Skeletal muscle tissue (tissue), 4 donors: ENCODE measurements around the gene CD69. TPM values are rescaled to one million over a fixed set of nuclear protein-coding genes. Genes with fewer than 3 reads are reported as not detected.

Experiments
- H3K27ac ChIP-seq: one replicate; pipeline ENCODE4 v1.7.0; 2013; ENCODE audit warnings: mild to moderate bottlenecking, low read depth, low read length, inconsistent platforms
- H3K27me3 ChIP-seq, 3 donors: one replicate each; pipeline ENCODE4 v1.7.0; 2013; ENCODE audit warnings: low read length in 3 of 3; ENCODE audit not compliant: control insufficient read depth in 3 of 3, insufficient read depth in 3 of 3
- H3K36me3 ChIP-seq, 3 donors: one replicate each; pipeline ENCODE4 v1.7.0; 2013; ENCODE audit warnings: low read length in 3 of 3; ENCODE audit not compliant: control insufficient read depth in 3 of 3, insufficient read depth in 3 of 3
- H3K4me1 ChIP-seq, 3 donors: one replicate each; pipeline ENCODE4 v1.7.0; 2013; ENCODE audit warnings: low read length in 3 of 3, mild to moderate bottlenecking in 3 of 3; ENCODE audit not compliant: control insufficient read depth in 3 of 3, insufficient read depth in 3 of 3
- H3K4me3 ChIP-seq, 3 donors: one replicate each; pipeline ENCODE4 v1.7.0; 2013; ENCODE audit warnings: low read length in 3 of 3
- H3K9ac ChIP-seq, 3 donors: one replicate each; pipeline ENCODE4 v1.7.0; 2013; ENCODE audit warnings: low read length in 3 of 3, mild to moderate bottlenecking in 3 of 3, moderate library complexity in 2 of 3, low read depth in 1 of 3
- H3K9me3 ChIP-seq, 3 donors: one replicate each; pipeline ENCODE4 v1.7.0; 2013; ENCODE audit warnings: low read length in 3 of 3; ENCODE audit not compliant: control insufficient read depth in 3 of 3
- total RNA-seq: library from RNA; depleted of rRNA; stranded (reverse); fragments of >200 nt; gene quantifications from one replicate; pipeline ENCODE4 v1.2.3, GENCODE V29; 2014
- donor health status: Osteomylitis.

The CD69 gene
- total RNA-seq: 8.4 TPM

- no peak within 1 kb of the TSS for H3K9ac ChIP-seq
- no peak within 1 kb of the TSS for H3K4me3 ChIP-seq
- H3K4me1 ChIP-seq: no peaks in the 10 kb centered on the region
- H3K36me3 ChIP-seq: no peaks in the 10 kb centered on the region
- no peak within 1 kb of the TSS for H3K27ac ChIP-seq
- no peaks in the 10 kb centered on the region for H3K27me3 ChIP-seq
- H3K9me3 ChIP-seq: no peaks in the 10 kb centered on the region
These were observed at the start of gene CD69 for GRCh38 chr12:9760699-9761418. Gene CD69 (minus strand): TSS chr12:9760901. CDS start chr12:9760820, 81 bp downstream.

- Histone ChIP-seq H3K36me3 (no peaks in the 10 kb centered on the region), H3K4me1 (peaks cover 0 to 4% (median 4%) of the 10 kb centered on the region in 3 donors), H3K9ac (no peak overlapping the region), H3K27ac (no peak overlapping the region), H3K4me3 (no peak overlapping the region), H3K9me3 (no peaks in the 10 kb centered on the region), H3K27me3 (no peaks in the 10 kb centered on the region)
These were observed 49.2 kb upstream of the CD69 start for GRCh38 chr12:9809866-9810265.

- no peak overlapping the region for H3K27ac ChIP-seq
- no peak overlapping the region for H3K9ac ChIP-seq
- no peaks in the 10 kb centered on the region for H3K27me3 ChIP-seq
- H3K36me3 ChIP-seq: no peaks in the 10 kb centered on the region
- H3K9me3 ChIP-seq: no peaks in the 10 kb centered on the region
- peaks cover 0 to 4% (median 4%) of the 10 kb centered on the region in 3 donors for H3K4me1 ChIP-seq
- H3K4me3 ChIP-seq: no peak overlapping the region
These were observed 48.6 kb upstream of the CD69 start for GRCh38 chr12:9809338-9809737.

GRCh38 chr12:9808504-9808903 lies 47.8 kb upstream of the CD69 start:
- Histone ChIP-seq H3K36me3 (no peaks in the 10 kb centered on the region), H3K4me3 (no peak overlapping the region), H3K27ac (no peak overlapping the region), H3K9me3 (no peaks in the 10 kb centered on the region), H3K27me3 (no peaks in the 10 kb centered on the region), H3K4me1 (peaks cover 0 to 4% (median 0%) of the 10 kb centered on the region in 3 donors), H3K9ac (no peak overlapping the region)

GRCh38 chr12:9806714-9807113 lies 46.0 kb upstream of the CD69 start:
- H3K27me3 ChIP-seq: no peaks in the 10 kb centered on the region
- no peak overlapping the region for H3K9ac ChIP-seq
- peaks cover 0 to 4% (median 0%) of the 10 kb centered on the region in 3 donors for H3K4me1 ChIP-seq
- no peaks in the 10 kb centered on the region for H3K36me3 ChIP-seq
- no peak overlapping the region for H3K4me3 ChIP-seq
- no peaks in the 10 kb centered on the region for H3K9me3 ChIP-seq
- peak overlapping the region; percentile 33 for H3K27ac ChIP-seq

- H3K36me3 ChIP-seq: no peaks in the 10 kb centered on the region
- peaks cover 0 to 4% (median 0%) of the 10 kb centered on the region in 3 donors for H3K4me1 ChIP-seq
- H3K27me3 ChIP-seq: no peaks in the 10 kb centered on the region
- H3K9me3 ChIP-seq: no peaks in the 10 kb centered on the region
- H3K27ac ChIP-seq: no peak overlapping the region
- H3K4me3 ChIP-seq: no peak overlapping the region
- no peak overlapping the region for H3K9ac ChIP-seq
These were observed 45.2 kb upstream of the CD69 start for GRCh38 chr12:9805883-9806282.

GRCh38 chr12:9799961-9800360 lies 39.3 kb upstream of the CD69 start:
- Histone ChIP-seq H3K27me3 (no peaks in the 10 kb centered on the region), H3K4me1 (no peaks in the 10 kb centered on the region), H3K9ac (no peak overlapping the region), H3K4me3 (no peak overlapping the region), H3K9me3 (no peaks in the 10 kb centered on the region), H3K36me3 (no peaks in the 10 kb centered on the region), H3K27ac (no peak overlapping the region)

GRCh38 chr12:9797722-9798619 lies 37.3 kb upstream of the CD69 start:
- H3K4me3 ChIP-seq: no peak overlapping the region
- H3K27me3 ChIP-seq: no peaks in the 10 kb centered on the region
- no peaks in the 10 kb centered on the region for H3K36me3 ChIP-seq
- H3K27ac ChIP-seq: no peak overlapping the region
- H3K4me1 ChIP-seq: no peaks in the 10 kb centered on the region
- no peak overlapping the region for H3K9ac ChIP-seq
- no peaks in the 10 kb centered on the region for H3K9me3 ChIP-seq

GRCh38 chr12:9796971-9797370 lies 36.3 kb upstream of the CD69 start:
- H3K9ac ChIP-seq: no peak overlapping the region
- H3K27me3 ChIP-seq: no peaks in the 10 kb centered on the region
- H3K4me3 ChIP-seq: no peak overlapping the region
- no peaks in the 10 kb centered on the region for H3K4me1 ChIP-seq
- no peaks in the 10 kb centered on the region for H3K36me3 ChIP-seq
- H3K27ac ChIP-seq: no peak overlapping the region
- no peaks in the 10 kb centered on the region for H3K9me3 ChIP-seq

- no peak overlapping the region for H3K9ac ChIP-seq
- H3K4me3 ChIP-seq: no peak overlapping the region
- H3K9me3 ChIP-seq: no peaks in the 10 kb centered on the region
- no peaks in the 10 kb centered on the region for H3K4me1 ChIP-seq
- no peaks in the 10 kb centered on the region for H3K27me3 ChIP-seq
- H3K36me3 ChIP-seq: no peaks in the 10 kb centered on the region
- no peak overlapping the region for H3K27ac ChIP-seq
These were observed 35.6 kb upstream of the CD69 start for GRCh38 chr12:9796346-9796745.
